H7 (cell line): ENCODE measurements around the gene JRKL. TPM values are rescaled to one million over a fixed set of nuclear protein-coding genes. Genes with fewer than 3 reads are reported as not detected.
"Not testable (repeated sequence)": the region's sequence is repeated elsewhere in the genome, so short reads cannot be mapped to it uniquely, and the experiment has no call there.

Experiments
- DNase-seq: peaks from one replicate; pipeline ENCODE4 v3.0.0; 2012
- H3K27me3 ChIP-seq: 2 replicates; pipeline ENCODE4 v1.6.0; 2011; ENCODE audit warnings: mild to moderate bottlenecking, low read length; ENCODE audit not compliant: control insufficient read depth, insufficient read depth
- H3K36me3 ChIP-seq: replicated peaks from 2 replicates; pipeline ENCODE4 v1.5.1; 2011; ENCODE audit warnings: low read length; ENCODE audit not compliant: control insufficient read depth, insufficient read depth
- H3K4me3 ChIP-seq: 2 replicates; pipeline ENCODE4 v1.5.1; 2011; ENCODE audit warnings: low read depth, mild to moderate bottlenecking, control low read depth, low read length, moderate library complexity; ENCODE audit not compliant: insufficient read depth
- total RNA-seq: library from RNA; depleted of rRNA; stranded (reverse); fragments of >200 nt; shearing (Covaris generic); gene quantifications from 2 replicates; pipeline ENCODE4 v1.2.3, GENCODE V29; 2014; rRNA removed

The JRKL gene
- total RNA-seq, 1 experiment from 2014 or later: 3.8 TPM

DNA sequence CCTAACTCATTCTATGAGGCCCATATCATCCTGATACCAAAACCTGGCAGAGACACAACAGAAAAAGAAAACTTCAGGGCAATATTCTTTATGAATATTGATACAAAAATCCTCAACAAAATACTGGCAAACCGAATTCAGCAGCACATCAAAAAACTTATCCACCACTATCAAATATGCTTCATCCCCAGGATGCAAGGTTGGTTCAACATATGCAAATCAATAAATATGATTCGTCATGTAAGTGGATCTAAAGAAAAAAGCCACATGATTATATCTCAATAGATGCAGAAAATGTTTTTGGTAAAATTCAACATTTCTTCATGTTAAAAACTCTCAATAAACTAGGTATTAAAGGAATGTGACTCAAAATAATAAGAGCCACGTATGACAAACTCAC, 40.9 kb downstream of the JRKL start:
- no peak for DNase-seq
- no peak overlapping the region for H3K4me3 ChIP-seq
- no peaks in the 10 kb centered on the region for H3K27me3 ChIP-seq
- no peaks in the 10 kb centered on the region for H3K36me3 ChIP-seq

DNA sequence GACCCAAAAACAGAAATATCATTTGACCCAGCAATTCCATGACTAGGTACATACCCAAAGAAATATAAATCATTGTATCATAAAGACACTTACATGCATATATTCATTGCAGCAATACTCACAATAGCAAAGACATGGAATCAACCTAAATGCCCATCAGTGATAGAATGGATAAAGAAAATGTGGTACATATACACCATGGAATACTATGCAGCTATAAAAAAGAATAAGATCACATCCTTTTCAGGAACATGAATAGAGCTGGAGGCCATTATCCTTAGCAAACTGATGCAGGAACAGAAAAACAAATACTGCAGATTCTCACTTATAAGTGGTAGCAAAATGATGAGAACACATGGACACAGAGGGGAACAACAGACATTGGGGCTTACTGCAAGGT, 42.8 kb downstream of the JRKL start:
- not testable (repeated sequence) for H3K27me3 ChIP-seq, H3K4me3 ChIP-seq, DNase-seq, H3K36me3 ChIP-seq

Other genes starting within 250 kb of the JRKL start
- 3.6 and 5.8 TPM in 2 replicates for gene MAML2, start 46.8 kb upstream of the JRKL start, total RNA-seq
- 7.4 and 10.0 TPM in 2 replicates for gene CCDC82, start 101 bp upstream of the JRKL start, total RNA-seq